Astrocyte (in vitro differentiated cells and primary cell): Measurements from ENCODE around the gene MRGPRE. TPM values are rescaled to one million over a fixed set of nuclear protein-coding genes. Genes with fewer than 3 reads are reported as not detected.

Experiments
- DNase-seq: peaks from one replicate; pipeline ENCODE4 v3.0.0-alpha.2; 2010; ENCODE audit warnings: low read depth
- FAIRE-seq: peaks from 2 replicates; lab custom pipeline; 2011; peaks lifted over from hg19 to GRCh38; lab: Jason Lieb, UNC
- H2AFZ ChIP-seq: 2 replicates; pipeline ENCODE4 v1.6.0; 2012; ENCODE audit warnings: low read depth, low read length, inconsistent platforms
- H3K27ac ChIP-seq: 2 replicates; pipeline ENCODE4 v1.5.1; 2011; ENCODE audit warnings: low read depth, low read length, inconsistent platforms
- H3K27me3 ChIP-seq: 2 replicates; pipeline ENCODE4 v1.6.0; 2011; ENCODE audit warnings: low read length, inconsistent platforms; ENCODE audit not compliant: insufficient read depth
- H3K36me3 ChIP-seq: 2 replicates; pipeline ENCODE4 v1.5.1; 2011; ENCODE audit warnings: low read length, inconsistent platforms; ENCODE audit not compliant: insufficient read depth
- H3K4me1 ChIP-seq: 2 replicates; pipeline ENCODE4 v1.5.1; 2011; ENCODE audit warnings: low read length, inconsistent platforms; ENCODE audit not compliant: insufficient read depth
- H3K4me2 ChIP-seq: 2 replicates; pipeline ENCODE4 v1.6.0; 2012; ENCODE audit warnings: low read length, inconsistent platforms
- H3K4me3 ChIP-seq: 2 replicates; pipeline ENCODE4 v1.5.1; 2011; ENCODE audit warnings: low read depth, mild to moderate bottlenecking, low read length, inconsistent platforms; ENCODE audit not compliant: insufficient read depth
- H3K79me2 ChIP-seq: 2 replicates; pipeline ENCODE4 v1.6.0; 2012; ENCODE audit warnings: mild to moderate bottlenecking, low read length, inconsistent platforms; ENCODE audit not compliant: insufficient read depth
- H3K9ac ChIP-seq: 2 replicates; pipeline ENCODE4 v1.6.0; 2012; ENCODE audit warnings: mild to moderate bottlenecking, low read length, inconsistent platforms
- H3K9me3 ChIP-seq: 2 replicates; pipeline ENCODE4 v1.5.1; 2012; ENCODE audit warnings: low read depth, mild to moderate bottlenecking, low read length, inconsistent platforms; ENCODE audit not compliant: insufficient read depth
- H4K20me1 ChIP-seq: 2 replicates; pipeline ENCODE4 v1.6.0; 2012; ENCODE audit warnings: low read length, inconsistent platforms; ENCODE audit not compliant: insufficient read depth
- H3K27ac Mint-ChIP-seq: one replicate; pipeline ENCODE4 v1.8.0; 2021; ENCODE audit warnings: mild to moderate bottlenecking, mixed read lengths; ENCODE audit not compliant: unreplicated experiment
- H3K27me3 Mint-ChIP-seq: one replicate; pipeline ENCODE4 v1.8.0; 2021; ENCODE audit warnings: low read depth, mixed read lengths; ENCODE audit not compliant: unreplicated experiment
- H3K36me3 Mint-ChIP-seq: one replicate; pipeline ENCODE4 v1.8.0; 2021; ENCODE audit warnings: low read depth, mixed read lengths; ENCODE audit not compliant: unreplicated experiment
- H3K4me1 Mint-ChIP-seq: one replicate; pipeline ENCODE4 v1.8.0; 2021; ENCODE audit warnings: low read depth, mixed read lengths; ENCODE audit not compliant: unreplicated experiment
- H3K4me3 Mint-ChIP-seq: one replicate; pipeline ENCODE4 v1.8.0; 2021; ENCODE audit warnings: mild to moderate bottlenecking, moderate library complexity, mixed read lengths; ENCODE audit not compliant: unreplicated experiment
- H3K9me3 Mint-ChIP-seq: one replicate; pipeline ENCODE4 v1.8.0; 2021; ENCODE audit warnings: mild to moderate bottlenecking, mixed read lengths; ENCODE audit not compliant: unreplicated experiment
- EZH2 ChIP-seq: IDR thresholded peaks from 2 replicates; pipeline ENCODE4 v1.6.1; 2012; ENCODE audit warnings: mild to moderate bottlenecking, low read length, inconsistent platforms; ENCODE audit not compliant: insufficient read depth
- total RNA-seq: library from RNA; stranded (reverse); gene quantifications from 2 replicates; pipeline ENCODE4 v1.2.1, GENCODE V29; 2021
- TF ChIP-seq, protein P1 (sequence below): IDR thresholded peaks from 2 replicates; pipeline ENCODE4 v1.5.1; 2011; ENCODE audit warnings: low read depth, mild to moderate bottlenecking, inconsistent platforms, low read length, moderate library complexity; ENCODE audit not compliant: insufficient read depth

The MRGPRE gene
- total RNA-seq, 1 donor from 2014 or later, result not detected

GRCh38 chr11:3206156-3206921 is 25.9 kb downstream of the MRGPRE start:
- Histone ChIP-seq H3K4me2 (no peak overlapping the region), H3K27me3 (peaks cover 22% of the 10 kb centered on the region), H3K79me2 (no peaks in the 10 kb centered on the region), H3K4me3 (no peak overlapping the region), H3K36me3 (no peaks in the 10 kb centered on the region), H3K9me3 (peaks cover 3% of the 10 kb centered on the region), H3K4me1 (no peaks in the 10 kb centered on the region), H4K20me1 (peaks cover 5% of the 10 kb centered on the region), H3K27ac (no peak overlapping the region), H3K9ac (no peak overlapping the region), H2AFZ (no peak overlapping the region)
- no peak overlapping the region for H3K4me3 Mint-ChIP-seq
- no peaks in the 10 kb centered on the region for H3K9me3 Mint-ChIP-seq
- FAIRE-seq (peak; percentile 49), DNase-seq (no peak)
- no peak overlapping the region for H3K27ac Mint-ChIP-seq
- no peaks in the 10 kb centered on the region for H3K4me1 Mint-ChIP-seq
- TF ChIP-seq, protein P1, sequence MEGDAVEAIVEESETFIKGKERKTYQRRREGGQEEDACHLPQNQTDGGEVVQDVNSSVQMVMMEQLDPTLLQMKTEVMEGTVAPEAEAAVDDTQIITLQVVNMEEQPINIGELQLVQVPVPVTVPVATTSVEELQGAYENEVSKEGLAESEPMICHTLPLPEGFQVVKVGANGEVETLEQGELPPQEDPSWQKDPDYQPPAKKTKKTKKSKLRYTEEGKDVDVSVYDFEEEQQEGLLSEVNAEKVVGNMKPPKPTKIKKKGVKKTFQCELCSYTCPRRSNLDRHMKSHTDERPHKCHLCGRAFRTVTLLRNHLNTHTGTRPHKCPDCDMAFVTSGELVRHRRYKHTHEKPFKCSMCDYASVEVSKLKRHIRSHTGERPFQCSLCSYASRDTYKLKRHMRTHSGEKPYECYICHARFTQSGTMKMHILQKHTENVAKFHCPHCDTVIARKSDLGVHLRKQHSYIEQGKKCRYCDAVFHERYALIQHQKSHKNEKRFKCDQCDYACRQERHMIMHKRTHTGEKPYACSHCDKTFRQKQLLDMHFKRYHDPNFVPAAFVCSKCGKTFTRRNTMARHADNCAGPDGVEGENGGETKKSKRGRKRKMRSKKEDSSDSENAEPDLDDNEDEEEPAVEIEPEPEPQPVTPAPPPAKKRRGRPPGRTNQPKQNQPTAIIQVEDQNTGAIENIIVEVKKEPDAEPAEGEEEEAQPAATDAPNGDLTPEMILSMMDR, result no peak
- no peak for TF ChIP-seq EZH2
- no peaks in the 10 kb centered on the region for H3K36me3 Mint-ChIP-seq
- H3K27me3 Mint-ChIP-seq, result peaks cover 44% of the 10 kb centered on the region

GRCh38 chr11:3205261-3206155 is 26.7 kb downstream of the MRGPRE start:
- H3K27me3 ChIP-seq, result peaks cover 23% of the 10 kb centered on the region

More at GRCh38 chr11:3205261-3206155, 26.7 kb downstream of the MRGPRE start:
- Mint-ChIP-seq H3K27ac (peak overlapping the region; percentile 41), H3K4me3 (peak overlapping the region; percentile 54), H3K9me3 (no peaks in the 10 kb centered on the region), H3K27me3 (peaks cover 49% of the 10 kb centered on the region), H3K4me1 (no peaks in the 10 kb centered on the region), H3K36me3 (no peaks in the 10 kb centered on the region)
- Histone ChIP-seq H3K9ac (no peak overlapping the region), H3K4me3 (no peak overlapping the region), H2AFZ (no peak overlapping the region), H3K4me1 (no peaks in the 10 kb centered on the region), H3K9me3 (peaks cover 3% of the 10 kb centered on the region), H4K20me1 (peaks cover 5% of the 10 kb centered on the region), H3K4me2 (peak overlapping the region; percentile 30), H3K79me2 (no peaks in the 10 kb centered on the region), H3K27ac (no peak overlapping the region), H3K36me3 (no peaks in the 10 kb centered on the region)
- no peak for TF ChIP-seq EZH2
- TF ChIP-seq, protein P1, result no peak
- DNase-seq (peak; percentile 38), FAIRE-seq (no peak)
